ENCODE results near the gene FMO5.

- TF ChIP-seq ZSCAN9 (CRISPR knock-in tag; IDR thresholded peaks at IDR 0.05; ENCODE audit: borderline replicate concordance), result no peak
- 0 out of 4 replicates have a peak, but pooled peaks of 1 of the 2 experiments have one; percentile 7 for TF ChIP-seq EP300 (IDR thresholded peaks at IDR 0.05; ENCODE audit: low read depth in 2 of 2, low read length in 2 of 2)
- TF ChIP-seq EP300 (CRISPR knock-in tag; IDR thresholded peaks at IDR 0.05; ENCODE audit: borderline replicate concordance), result no peak
Measured at GRCh38 chr1:147152772-147153171, 72.4 kb downstream of the FMO5 start.

All from HepG2 (cell line).